Heart right ventricle (tissue), 16 donors: ENCODE measurements around the gene RNF115. TPM values are rescaled to one million over a fixed set of nuclear protein-coding genes. Genes with fewer than 3 reads are reported as not detected.

Experiments used
- ATAC-seq, 8 donors: fragments of 200-7000 bp; cut with Tn5 transposase; one replicate each; pipeline ENCODE4 v1.9.1; 2020; ENCODE audit warnings: mild to moderate bottlenecking in 8 of 8, moderate library complexity in 8 of 8, moderate number of reproducible peaks in 1 of 8
- DNase-seq, 2 donors: peaks; one replicate each; pipeline ENCODE4 v3.0.0-alpha.2; 2020
- H3K27ac ChIP-seq, 10 donors: fragments of 200-600 bp; sonication (generic) in 2 of 10; one replicate each; pipeline versions ENCODE4 v1.5.0 to v1.8.0; 2020 to 2022; ENCODE audit warnings: mild to moderate bottlenecking in 3 of 10
- H3K27me3 ChIP-seq, 7 donors: fragments of 200-600 bp; one replicate each; pipeline ENCODE4 v1.8.0; 2021 to 2022; ENCODE audit warnings: mild to moderate bottlenecking in 2 of 7
- H3K36me3 ChIP-seq, 9 donors: fragments of 200-600 bp; sonication (generic) in 1 of 9; one replicate each; pipeline versions ENCODE4 v1.5.0 to v1.8.0; 2020 to 2022; ENCODE audit warnings: mild to moderate bottlenecking in 2 of 9
- H3K4me1 ChIP-seq, 9 donors: fragments of 200-600 bp; sonication (generic) in 1 of 9; one replicate each; pipeline versions ENCODE4 v1.5.0 to v1.8.0; 2020 to 2022; ENCODE audit warnings: mild to moderate bottlenecking in 4 of 9
- H3K4me3 ChIP-seq, 10 donors: fragments of 200-600 bp; sonication (generic) in 2 of 10; one replicate each; pipeline versions ENCODE4 v1.5.0 to v1.8.0; 2020 to 2022; ENCODE audit warnings: mild to moderate bottlenecking in 7 of 10, moderate library complexity in 2 of 10
- H3K9me3 ChIP-seq, 11 donors: fragments of 200-600 bp in 10 of 11; sonication (generic) in 2 of 11; one replicate each; pipeline versions ENCODE4 v1.5.0 to v1.8.0; 2013 to 2022; ENCODE audit warnings: mild to moderate bottlenecking in 2 of 11, control low read depth in 1 of 11, moderate library complexity in 1 of 11
- CTCF ChIP-seq, 9 donors: fragments of 200-600 bp; sonication (generic) in 2 of 9; IDR thresholded peaks; one replicate each; pipeline versions ENCODE4 v1.5.0 to v1.8.0; 2021 to 2022; ENCODE audit warnings: antibody characterized with exemption in 9 of 9, mild to moderate bottlenecking in 5 of 9, moderate library complexity in 1 of 9
- WGBS, 2 donors: extraction: QIAGEN DNeasy Blood & Tissue Kit; methylation state at CpG; one replicate each; pipeline ENCODE4 v1.1.7; 2013; ENCODE audit warnings: inconsistent platforms in 1 of 2; 5-methylcytosine and 5-hydroxymethylcytosine counted together
- intact Hi-C, 10 donors: fragments of 100-400 bp; cut with DNase I; formaldehyde crosslinking; loops; one replicate each; pipeline versions ENCODE4 v1.11.1 to v1.14.2; 2022
- polyA plus RNA-seq, 2 donors: library from polyadenylated mRNA; stranded (reverse); fragments of 200-250 nt; gene quantifications; one replicate each; pipeline ENCODE4 v1.2.3, GENCODE V29; 2013
- total RNA-seq, 10 donors: library from RNA; stranded (reverse); fragmentation: NEBNext Ultra II Directional in 3 of 10; extraction: Animal tissue kit (Norgen Biotek cat#: 25700) in 3 of 10; gene quantifications; one replicate each; pipeline versions ENCODE4 v1.2.1 to v1.2.4, GENCODE V29; 2021 to 2023
- donor health status: Arrhythmogenic right ventricular cardiomyopathy.
- donor health status: ischemic (EF 13 %, LVEDD 7.1; RV severe dilation, severe dysfunction).
- donor health status: healthy with polysubstance abuse.
- donor health status: DM: no; HTN: yes; CAD: no.
- donor health status: DM: no; HTN: no; CAD: no.
- donor health status: ischemic (EF 25% LVEDD 6.9; RV normal size, moderate dysfunction).
- donor health status: ischemic (EF 25% LVEDD 5.7; RV mildly dilated, moderate dysfunction).
- donor health status: healthy.
- donor health status: DM: yes; HTN: yes; CAD: no.
- donor health status: Ischemic cardiomyopathy.
- donor health status: ischemic (EF 35%, LVEDD 5.7; RV mildly dilated, moderate dysfunction).
- donor health status: nonischemic (EF 11% LVEDD 7.7; RV severe dilation, severe dysfunction).
- donor health status: DM: yes; HTN: yes; CAD: no.
- donor health status: PGD.
- donor health status: ischemic (EF 29% LVEDD 5.4; RV normal size, mild dysfunction).
- donor health status: nonischemic (EF 23%, LVEDD 6.1; RV moderate dilation, normal function).

The RNF115 gene
- total and polyA plus RNA-seq, 12 donors: 12.8 to 99.0 (median 48.9) TPM

GRCh38 chr1:145714524-145715111, 109.3 kb downstream of the RNF115 start:
- no peak for TF ChIP-seq CTCF (IDR thresholded peaks at IDR 0.05)
- intact Hi-C loops: no loop called here

GRCh38 chr1:145711213-145711651, 112.7 kb downstream of the RNF115 start:
- Histone ChIP-seq H3K36me3 (no peaks in the 10 kb centered on the region), H3K4me1 (peaks cover 0 to 5% (median 0%) of the 10 kb centered on the region in 9 donors), H3K9me3 (no peaks in the 10 kb centered on the region), H3K27me3 (no peaks in the 10 kb centered on the region), H3K4me3 (no peak overlapping the region), H3K27ac (no peak overlapping the region)
- TF ChIP-seq CTCF (IDR thresholded peaks at IDR 0.05): no peak
- 50 to 52% methylated on average over 3 of the region's 3 CpGs for WGBS, 2 donors
- intact Hi-C loops: loop anchor here in 1 of 10 donors (2.0 kb wide), 1 partner anchor 40 kb away; no protein-coding TSS in a partner anchor
- no peak for ATAC-seq
- DNase-seq: no peak

More at GRCh38 chr1:145714524-145715111, 109.3 kb downstream of the RNF115 start:
- Histone ChIP-seq H3K9me3 (no peaks in the 10 kb centered on the region), H3K4me1 (peaks cover 0 to 5% (median 0%) of the 10 kb centered on the region in 9 donors), H3K27me3 (no peaks in the 10 kb centered on the region), H3K4me3 (no peak overlapping the region), H3K36me3 (no peaks in the 10 kb centered on the region), H3K27ac (peak overlapping the region in 7 of 10 donors; percentile 5 to 72 (median 53))
- peak; percentile 77 to 98 (median 93) for ATAC-seq
- DNase-seq: peak; percentile 39 to 64
- 36 to 51% methylated on average over 6 of the region's 6 CpGs for WGBS, 2 donors

GRCh38 chr1:145710291-145711027, 113.4 kb downstream of the RNF115 start:
- WGBS, 2 donors: 87 to 89% methylated on average over 4 of the region's 4 CpGs
- Histone ChIP-seq H3K36me3 (no peaks in the 10 kb centered on the region), H3K4me1 (peaks cover 0 to 5% (median 0%) of the 10 kb centered on the region in 9 donors), H3K4me3 (no peak overlapping the region), H3K9me3 (no peaks in the 10 kb centered on the region), H3K27ac (no peak overlapping the region), H3K27me3 (no peaks in the 10 kb centered on the region)
- DNase-seq (no peak), ATAC-seq (no peak)
- intact Hi-C loops: loop anchor here in 1 of 10 donors (2.0 kb wide), 1 partner anchor 40 kb away; no protein-coding TSS in a partner anchor
- no peak for TF ChIP-seq CTCF (IDR thresholded peaks at IDR 0.05)

- H3K9me3 ChIP-seq: no peaks in the 10 kb centered on the region
- H3K36me3 ChIP-seq: no peaks in the 10 kb centered on the region
- H3K27ac ChIP-seq: no peak overlapping the region
- WGBS, 2 donors: 61 to 63% methylated on average over 7 of the region's 7 CpGs
- H3K27me3 ChIP-seq: no peaks in the 10 kb centered on the region
- ATAC-seq (no peak), DNase-seq (no peak)
- H3K4me1 ChIP-seq: peaks cover 0 to 4% (median 0%) of the 10 kb centered on the region in 9 donors
- no peak for TF ChIP-seq CTCF (IDR thresholded peaks at IDR 0.05)
- intact Hi-C loops: no loop called here
- no peak overlapping the region for H3K4me3 ChIP-seq
These were observed 115.8 kb downstream of the RNF115 start for GRCh38 chr1:145708063-145708462.
